NCI-H1105 (cell line): ENCODE data around the gene ENPP1.
"Not testable (repeated sequence)": the region's sequence is repeated elsewhere in the genome, so short reads cannot be mapped to it uniquely, and the experiment has no call there.

Experiments used
- DNase-seq: peaks from one replicate; lab custom pipeline; 2025; lab: John Stamatoyannopoulos, UW

The ENPP1 gene

DNA sequence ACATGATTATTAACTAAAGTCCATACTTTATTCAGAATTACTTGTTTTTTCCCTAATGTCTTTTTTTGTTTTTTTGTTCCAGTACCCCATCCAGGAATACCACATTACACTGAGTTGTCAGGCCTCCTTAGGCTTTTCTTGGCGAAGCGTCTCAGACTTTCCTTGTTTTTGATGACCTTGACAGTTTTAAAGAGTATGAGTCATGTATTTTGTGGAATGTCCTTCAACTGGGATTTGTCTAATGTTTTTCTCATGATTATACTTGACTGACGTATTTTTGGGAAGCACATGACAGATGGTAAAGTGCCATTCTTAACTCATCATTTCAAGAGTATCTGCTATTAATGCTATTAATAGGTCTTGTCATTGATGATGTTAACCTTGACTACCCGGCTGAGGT is 23.6 kb downstream of the ENPP1 start:
- DNase-seq = no peak

- no peak for DNase-seq
Observed at GRCh38 chr6:131831886-131832285, 24.1 kb downstream of the ENPP1 start.

DNA sequence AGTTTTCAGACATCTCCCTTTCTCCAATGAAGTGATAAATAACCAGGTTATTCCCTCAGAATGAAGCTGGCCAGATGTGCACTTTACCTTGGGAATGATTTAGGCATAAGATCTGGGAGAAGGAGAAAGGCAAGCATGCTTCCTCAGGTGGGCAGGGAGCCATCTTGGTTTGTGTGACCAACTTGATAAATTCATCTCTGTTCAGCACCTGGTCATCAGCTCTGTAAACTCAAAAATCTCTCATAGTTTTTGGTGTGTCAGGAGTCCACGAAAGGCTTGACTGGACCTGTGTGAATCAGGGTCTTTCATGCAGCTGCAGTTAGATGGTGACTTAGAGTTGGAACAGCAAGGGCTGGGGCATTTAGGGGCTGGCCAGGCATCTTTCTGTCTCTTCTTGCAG is 24.5 kb downstream of the ENPP1 start:
- no peak for DNase-seq

DNA sequence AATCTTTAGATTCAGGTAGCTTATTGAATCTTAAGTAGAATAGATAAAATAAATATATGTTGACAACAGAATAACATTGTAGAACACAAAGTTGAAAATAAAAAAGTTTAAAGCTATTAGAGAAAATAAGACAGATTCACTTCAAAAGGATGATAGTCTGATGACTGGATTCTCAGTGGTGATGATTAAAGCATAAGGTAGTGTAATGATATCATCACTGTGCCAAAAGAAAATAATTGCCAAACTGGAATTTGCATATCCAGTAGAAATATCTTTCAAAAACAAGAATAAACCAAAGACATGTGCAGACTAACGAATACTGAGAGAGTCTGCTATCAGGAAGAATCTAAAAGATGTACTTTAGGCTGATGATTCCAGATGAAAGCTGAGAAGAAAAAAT is 30.2 kb downstream of the ENPP1 start:
- no peak for DNase-seq

DNA sequence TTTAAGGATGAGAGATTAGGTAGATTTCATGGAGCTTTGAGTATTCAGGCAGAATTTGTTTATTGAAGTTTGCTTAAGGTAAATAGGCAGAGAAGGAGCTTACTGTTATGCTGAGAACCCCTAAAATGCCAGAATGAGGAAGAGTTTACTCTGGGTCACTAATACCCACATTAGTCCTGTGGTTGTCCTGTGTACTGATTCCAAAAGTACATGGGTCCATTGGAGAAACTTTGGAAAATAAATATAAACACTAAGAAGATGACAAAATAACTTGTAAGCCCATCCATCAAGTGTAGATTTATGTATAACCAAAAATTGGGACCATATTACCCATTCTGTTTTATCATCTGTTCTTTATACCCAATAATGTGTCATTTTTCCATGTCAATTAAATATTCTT is 31.6 kb downstream of the ENPP1 start:
- DNase-seq = no peak

DNA sequence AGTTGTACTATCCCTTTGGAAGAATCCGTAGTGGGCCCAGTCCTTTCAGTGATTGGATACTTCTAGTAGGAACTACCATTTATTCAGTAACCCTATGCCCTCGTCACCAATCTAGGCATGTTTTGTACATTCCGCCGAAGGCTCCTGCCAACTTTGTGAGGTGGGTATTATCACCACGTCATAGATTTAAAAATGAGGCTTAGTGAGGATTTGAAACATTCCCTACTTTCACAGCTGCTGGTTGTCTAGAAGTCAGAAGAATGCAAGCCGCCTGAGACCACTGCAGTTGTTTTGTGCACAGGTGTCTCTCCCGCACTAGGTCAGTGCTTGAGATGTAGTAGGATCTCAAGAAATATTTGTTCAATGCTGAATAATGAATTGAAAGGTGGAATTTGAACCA is 32.6 kb downstream of the ENPP1 start:
- DNase-seq = no peak

- DNase-seq = no peak
Observed at GRCh38 chr6:131840936-131841583, 33.2 kb downstream of the ENPP1 start.

DNA sequence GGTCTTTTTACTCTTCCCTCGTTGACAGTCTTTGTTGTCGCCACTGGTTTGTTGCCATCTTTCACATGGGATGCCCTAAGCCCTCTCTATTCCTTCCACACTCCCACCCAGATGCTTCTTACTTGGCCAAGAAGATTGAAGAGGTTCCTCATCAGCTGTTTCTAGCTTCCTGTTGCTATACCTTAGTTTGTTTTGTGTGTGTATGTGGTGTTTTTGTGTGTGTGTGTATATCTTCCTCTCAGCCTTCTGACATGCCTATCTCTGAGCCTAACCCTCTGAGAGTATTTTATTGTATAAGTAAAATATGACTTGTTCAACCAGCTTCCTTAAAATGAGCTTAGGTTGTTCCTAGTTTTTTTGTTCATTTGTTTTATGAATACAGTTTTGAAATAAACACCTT is 35.9 kb downstream of the ENPP1 start:
- DNase-seq = no peak

DNA sequence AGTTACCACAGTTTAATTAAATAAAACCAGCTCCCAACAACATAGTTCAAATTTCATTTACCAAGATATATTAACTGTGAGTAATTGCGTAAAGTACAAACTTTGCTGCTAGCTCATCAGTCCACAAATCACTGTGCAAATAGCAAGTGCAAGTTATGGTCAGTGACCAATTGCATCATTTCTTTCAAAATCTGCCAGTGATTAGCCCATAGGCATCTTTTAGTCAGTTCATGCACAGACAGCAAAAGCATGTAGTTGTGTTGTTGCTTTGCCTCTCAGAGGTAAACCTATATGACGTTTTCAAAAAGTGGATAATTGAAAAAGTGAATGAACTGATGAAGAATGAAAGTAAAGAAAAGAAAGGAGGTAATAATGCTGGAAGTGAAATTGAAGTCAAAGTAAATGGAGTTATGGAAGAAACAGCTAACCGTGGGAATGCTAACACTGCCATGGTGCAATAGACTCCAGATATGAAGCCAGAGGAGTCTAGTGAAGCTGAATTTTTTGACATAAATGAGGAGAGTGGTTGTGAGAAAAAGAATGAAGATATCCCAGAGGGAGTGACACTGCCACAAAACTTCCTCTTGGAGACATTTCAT is 36.5 kb downstream of the ENPP1 start:
- no peak for DNase-seq

GRCh38 chr6:131846023-131846663 is 38.3 kb downstream of the ENPP1 start:
- no peak for DNase-seq

GRCh38 chr6:131846905-131847304 is 39.1 kb downstream of the ENPP1 start:
- DNase-seq = no peak

DNA sequence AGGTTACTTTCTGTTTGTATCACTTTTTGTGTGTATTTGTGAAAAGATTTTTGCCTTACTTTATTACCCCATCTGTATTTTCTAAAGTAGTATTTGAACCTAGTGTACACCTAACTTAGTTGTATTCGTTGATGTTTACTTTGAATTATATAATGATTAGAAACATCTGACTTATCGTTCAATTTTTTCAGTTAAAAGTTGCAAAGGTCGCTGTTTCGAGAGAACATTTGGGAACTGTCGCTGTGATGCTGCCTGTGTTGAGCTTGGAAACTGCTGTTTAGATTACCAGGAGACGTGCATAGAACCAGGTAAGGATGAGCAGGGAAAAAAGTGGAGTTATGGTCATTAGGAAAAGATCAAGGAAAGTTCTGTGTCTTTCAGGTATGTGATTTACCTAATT is 42.0 kb downstream of the ENPP1 start:
- DNase-seq = no peak

DNA sequence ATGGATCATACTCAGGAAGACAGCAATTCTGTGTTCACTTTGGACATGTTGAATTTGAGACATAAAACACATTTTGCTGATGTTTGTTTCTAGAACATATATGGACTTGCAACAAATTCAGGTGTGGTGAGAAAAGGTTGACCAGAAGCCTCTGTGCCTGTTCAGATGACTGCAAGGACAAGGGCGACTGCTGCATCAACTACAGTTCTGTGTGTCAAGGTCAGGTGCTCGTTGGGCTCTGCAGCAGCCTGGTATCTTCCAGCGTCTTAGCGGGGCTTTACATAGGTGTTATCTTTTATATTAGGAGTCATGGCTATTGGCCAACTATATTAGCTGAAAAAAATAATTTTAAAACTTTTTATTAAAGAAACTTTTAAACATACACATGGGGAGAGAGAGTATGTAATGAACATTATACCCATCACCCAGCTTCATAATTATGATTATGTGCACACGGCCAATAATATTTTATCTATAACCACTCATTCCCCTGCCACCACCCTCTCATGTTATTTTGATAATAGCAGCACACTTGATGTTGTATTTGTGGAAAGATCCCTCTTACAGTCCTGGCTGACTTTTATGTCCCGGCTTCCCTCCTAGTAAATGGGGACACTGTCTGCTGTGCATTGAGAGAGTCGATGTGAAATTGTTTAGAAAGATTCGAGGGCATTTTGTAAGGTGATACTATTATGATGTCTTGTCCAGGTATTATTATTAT is 43.4 kb downstream of the ENPP1 start:
- DNase-seq = no peak

- no peak for DNase-seq
Observed at GRCh38 chr6:131852200-131852599, 44.4 kb downstream of the ENPP1 start.

DNA sequence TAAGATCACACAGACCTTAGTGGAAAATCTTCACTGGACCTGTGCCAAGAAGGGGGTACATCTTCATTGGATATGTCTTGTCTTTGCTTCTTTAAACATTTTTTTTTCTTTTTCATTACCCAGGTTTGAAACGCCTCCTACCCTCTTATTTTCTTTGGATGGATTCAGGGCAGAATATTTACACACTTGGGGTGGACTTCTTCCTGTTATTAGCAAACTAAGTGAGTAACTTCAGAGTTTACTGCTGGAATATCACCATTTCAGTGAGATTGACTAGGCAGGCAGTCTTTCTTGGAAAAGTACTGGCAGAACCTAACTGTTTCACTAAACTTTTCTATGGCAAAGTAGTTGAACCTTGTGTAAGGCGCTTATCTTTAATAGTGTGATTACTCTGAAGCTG is 47.0 kb downstream of the ENPP1 start:
- DNase-seq = no peak

GRCh38 chr6:131858765-131859415 is 51.1 kb downstream of the ENPP1 start:
- no peak for DNase-seq

DNA sequence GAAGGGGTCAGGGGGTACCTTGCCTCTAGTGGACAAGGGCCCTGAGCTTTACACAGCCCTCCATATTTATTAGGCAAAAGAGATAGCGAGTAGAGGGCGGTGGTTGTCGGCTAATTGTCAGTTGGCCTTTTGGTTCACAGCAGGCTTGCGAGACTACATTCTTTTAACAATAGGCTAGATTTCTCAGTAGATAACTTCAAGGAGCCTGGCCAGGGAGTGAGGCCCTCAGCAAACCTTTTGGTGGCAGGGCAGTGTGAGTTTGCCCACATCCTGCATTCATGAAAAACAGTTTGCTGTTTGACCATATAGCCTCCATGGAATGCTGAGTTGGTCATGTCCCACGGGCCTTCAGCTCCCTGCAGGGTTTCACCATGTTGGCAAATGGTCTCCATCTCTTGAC is 51.8 kb downstream of the ENPP1 start:
- DNase-seq = not testable (repeated sequence)

- no peak for DNase-seq
Observed at GRCh38 chr6:131861381-131861780, 53.6 kb downstream of the ENPP1 start.

DNA sequence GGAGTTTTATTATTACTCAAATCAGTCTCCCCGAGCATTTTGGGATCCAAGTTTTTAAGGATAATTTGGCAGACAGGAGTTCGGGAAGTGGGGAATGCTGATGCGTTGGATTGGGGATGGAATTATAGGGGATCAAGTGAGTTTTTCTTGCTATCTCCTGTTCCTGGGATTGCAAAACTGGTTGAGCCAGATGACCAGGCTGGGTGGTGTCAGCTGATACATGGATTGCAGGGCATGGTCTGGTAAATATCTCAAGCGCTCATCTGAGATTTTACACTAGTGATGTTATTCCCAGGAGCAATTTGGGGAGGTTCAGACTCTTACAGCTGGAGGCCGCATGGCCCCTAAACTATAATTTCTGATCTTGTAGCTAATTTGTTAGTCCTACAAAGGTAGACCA is 54.7 kb downstream of the ENPP1 start:
- no peak for DNase-seq

DNA sequence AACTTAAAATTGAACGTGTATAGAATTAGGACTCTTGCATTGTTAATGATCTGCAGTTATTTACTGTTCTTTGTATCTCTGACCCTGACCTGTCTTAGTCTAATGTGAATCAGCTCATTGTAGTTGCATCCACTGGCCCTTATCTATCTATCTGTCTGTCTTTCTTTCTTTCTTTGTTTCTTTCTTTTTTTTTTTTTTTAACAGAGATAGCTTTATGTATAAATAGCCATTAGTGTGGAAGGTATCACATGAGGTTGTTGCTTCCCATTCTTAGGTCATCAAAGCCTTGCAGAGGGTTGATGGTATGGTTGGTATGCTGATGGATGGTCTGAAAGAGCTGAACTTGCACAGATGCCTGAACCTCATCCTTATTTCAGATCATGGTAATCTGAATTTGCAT is 59.9 kb downstream of the ENPP1 start:
- DNase-seq = no peak

DNA sequence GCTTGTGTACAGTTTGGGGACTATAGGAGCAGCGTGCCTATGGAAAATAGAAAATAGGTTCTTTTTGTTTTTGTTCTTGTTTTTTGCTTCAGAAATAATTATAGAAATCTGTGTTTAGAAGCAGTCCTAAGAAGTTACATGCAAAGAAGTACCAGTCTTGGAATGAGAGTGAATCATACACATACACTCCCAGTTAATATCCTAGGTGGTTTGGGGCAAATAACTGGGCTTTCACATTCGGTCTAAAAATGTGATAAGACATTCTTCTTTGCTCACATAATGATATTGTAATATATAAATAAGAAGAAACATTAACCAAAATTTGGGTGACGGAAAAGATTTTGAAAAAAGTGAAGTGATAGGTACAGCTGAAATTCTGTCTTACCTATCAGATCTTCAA is 61.0 kb downstream of the ENPP1 start:
- no peak for DNase-seq

DNA sequence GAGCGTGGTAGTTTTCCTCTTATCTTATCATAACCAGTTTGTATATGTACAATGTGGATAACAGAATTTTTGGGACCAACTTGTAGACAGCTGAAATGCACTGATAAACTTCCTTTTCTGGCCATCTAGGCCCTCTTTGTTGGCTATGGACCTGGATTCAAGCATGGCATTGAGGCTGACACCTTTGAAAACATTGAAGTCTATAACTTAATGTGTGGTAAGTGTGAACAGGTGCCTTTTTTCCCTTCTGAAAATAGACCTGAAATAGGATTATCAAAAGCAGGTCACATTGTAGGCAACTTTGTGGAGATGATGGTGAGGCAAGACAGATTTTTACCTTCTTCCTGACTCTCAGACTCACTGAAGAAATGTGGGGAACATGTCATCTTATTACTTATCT is 67.8 kb downstream of the ENPP1 start:
- DNase-seq = no peak

- DNase-seq = no peak
Observed at GRCh38 chr6:131876545-131876944, 68.7 kb downstream of the ENPP1 start.
